ENCODE measurements around the gene RNF144B. TPM values are rescaled to one million over a fixed set of nuclear protein-coding genes. Genes with fewer than 3 reads are reported as not detected.

Gene RNF144B
- total RNA-seq, 1 experiment from 2014 or later: 2.3 TPM

DNA sequence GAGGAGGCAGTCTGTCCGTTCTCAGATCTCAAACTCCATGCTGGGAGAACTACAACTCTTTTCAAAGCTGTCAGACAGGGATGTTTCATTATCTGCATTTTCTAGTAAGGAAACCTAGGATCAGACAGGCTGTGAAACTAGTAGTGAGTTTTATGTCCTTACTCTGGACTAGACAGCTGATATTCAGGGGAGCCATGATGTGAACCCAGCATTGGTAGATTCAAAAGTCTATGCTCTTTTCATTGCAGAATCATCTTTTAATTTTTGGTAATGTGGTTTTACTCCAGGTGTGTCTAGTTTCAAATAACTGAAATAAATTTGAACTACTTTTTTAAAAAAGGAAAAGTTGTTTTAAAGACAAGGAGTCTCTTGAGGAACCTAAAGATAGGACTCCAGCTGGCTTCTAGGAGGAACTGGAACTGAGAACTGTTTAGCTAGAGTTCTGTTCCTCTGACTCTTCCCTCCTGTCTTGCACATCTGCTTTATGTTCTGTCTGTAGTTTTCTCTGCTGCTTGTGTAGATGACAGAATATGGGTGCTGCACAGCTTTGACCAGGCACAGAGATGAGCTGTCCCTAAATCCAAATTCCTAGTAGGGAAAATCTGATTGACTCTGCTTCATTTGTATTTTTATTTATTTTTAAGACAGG is 27.8 kb upstream of the RNF144B start:
- no peak overlapping the region for H3K27ac ChIP-seq (ENCODE audit: insufficient read length, low read depth, low read length)
- no peak overlapping the region for H3K14ac ChIP-seq (ENCODE audit: insufficient read depth, low read length)
- no peaks in the 10 kb centered on the region for H3K9me3 ChIP-seq (ENCODE audit: control insufficient read depth, low read depth, low read length)
- no peak overlapping the region for H4K5ac ChIP-seq (ENCODE audit: insufficient read length, low read depth, low read length)
- no peak overlapping the region for H2AK5ac ChIP-seq (ENCODE audit: insufficient read length, low read length)
- no peaks in the 10 kb centered on the region for H3K4me1 ChIP-seq (ENCODE audit: insufficient read depth, low read length)
- no peak overlapping the region for H3K18ac ChIP-seq (ENCODE audit: insufficient read length, low read depth, low read length)
- no peak overlapping the region for H2AFZ ChIP-seq (ENCODE audit: low read length)
- no peak overlapping the region for H4K8ac ChIP-seq (replicated peaks; ENCODE audit: insufficient read length, low read depth, low read length)
- TF ChIP-seq, protein P1, sequence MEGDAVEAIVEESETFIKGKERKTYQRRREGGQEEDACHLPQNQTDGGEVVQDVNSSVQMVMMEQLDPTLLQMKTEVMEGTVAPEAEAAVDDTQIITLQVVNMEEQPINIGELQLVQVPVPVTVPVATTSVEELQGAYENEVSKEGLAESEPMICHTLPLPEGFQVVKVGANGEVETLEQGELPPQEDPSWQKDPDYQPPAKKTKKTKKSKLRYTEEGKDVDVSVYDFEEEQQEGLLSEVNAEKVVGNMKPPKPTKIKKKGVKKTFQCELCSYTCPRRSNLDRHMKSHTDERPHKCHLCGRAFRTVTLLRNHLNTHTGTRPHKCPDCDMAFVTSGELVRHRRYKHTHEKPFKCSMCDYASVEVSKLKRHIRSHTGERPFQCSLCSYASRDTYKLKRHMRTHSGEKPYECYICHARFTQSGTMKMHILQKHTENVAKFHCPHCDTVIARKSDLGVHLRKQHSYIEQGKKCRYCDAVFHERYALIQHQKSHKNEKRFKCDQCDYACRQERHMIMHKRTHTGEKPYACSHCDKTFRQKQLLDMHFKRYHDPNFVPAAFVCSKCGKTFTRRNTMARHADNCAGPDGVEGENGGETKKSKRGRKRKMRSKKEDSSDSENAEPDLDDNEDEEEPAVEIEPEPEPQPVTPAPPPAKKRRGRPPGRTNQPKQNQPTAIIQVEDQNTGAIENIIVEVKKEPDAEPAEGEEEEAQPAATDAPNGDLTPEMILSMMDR (conservative IDR thresholded peaks at IDR 0.05): no peak
- DNase-seq: no peak
- Mint-ChIP-seq H3K4me1 (no peaks in the 10 kb centered on the region), H3K4me3 (no peak overlapping the region), H3K27ac (no peak overlapping the region), H3K27me3 (ENCODE audit: low read depth) (peaks cover 4% of the 10 kb centered on the region; the same call in 1 of the 2 replicates), H3K36me3 (ENCODE audit: insufficient read depth in 1 of 3, low read depth in 3 of 3) (peaks cover 0 to 7% (median 0%) of the 10 kb centered on the region in 3 experiments; a peak in 1 of 7 replicates), H3K9me3 (peaks cover 6 to 13% of the 10 kb centered on the region in 2 experiments; a peak in 4 of 5 replicates)
- no peak overlapping the region for H3K9ac ChIP-seq (ENCODE audit: extremely low read depth, insufficient read length, low read length)
- H3K79me1 ChIP-seq (ENCODE audit: insufficient read depth, low read depth, low read length, poor library complexity, severe bottlenecking): no peaks in the 10 kb centered on the region
- H2BK12ac ChIP-seq (ENCODE audit: insufficient read length, low read depth, low read length): no peak overlapping the region
- no peak overlapping the region for H2BK5ac ChIP-seq (ENCODE audit: insufficient read length, low read length)
- no peak overlapping the region for H3T11ph ChIP-seq (ENCODE audit: low read length)
- no peak overlapping the region for H3K56ac ChIP-seq (ENCODE audit: insufficient read length, low read depth, low read length)
- no peaks in the 10 kb centered on the region for H3K23me2 ChIP-seq (ENCODE audit: insufficient read length, low read depth, low read length, poor library complexity, severe bottlenecking)
- no peak overlapping the region for H2BK15ac ChIP-seq (ENCODE audit: low read depth, low read length)
- no peaks in the 10 kb centered on the region for H4K20me1 ChIP-seq (ENCODE audit: control insufficient read depth, insufficient read depth, insufficient read length)
- no peaks in the 10 kb centered on the region for H3K27me3 ChIP-seq (ENCODE audit: insufficient read depth, low read length)
- H3K4me2 ChIP-seq (ENCODE audit: insufficient read depth, insufficient read length, low read length): no peak overlapping the region
- H4K91ac ChIP-seq (ENCODE audit: insufficient read length, low read depth, low read length): no peak overlapping the region
- no peak overlapping the region for H2BK120ac ChIP-seq (ENCODE audit: low read depth, low read length, poor library complexity, severe bottlenecking)
- H3K4ac ChIP-seq (ENCODE audit: low read depth, low read length): no peak overlapping the region
- no peaks in the 10 kb centered on the region for H3K79me2 ChIP-seq (ENCODE audit: insufficient read depth, low read length)
- WGBS (ENCODE audit: extremely low coverage, insufficient read length, low lambda C conversion rate): no CpG with 5 or more reads among the region's 1 CpG
- no peak overlapping the region for H3K23ac ChIP-seq (ENCODE audit: insufficient read length, low read depth, low read length)
- H2BK20ac ChIP-seq (ENCODE audit: low read depth, low read length, poor library complexity, severe bottlenecking): no peak overlapping the region

Data from H9 (cell line).